B cell (primary cell): ENCODE measurements around the gene CAPN5. TPM values are rescaled to one million over a fixed set of nuclear protein-coding genes. Genes with fewer than 3 reads are reported as not detected.

Source experiments
- ATAC-seq: fragments of 200-7000 bp; cut with Tn5 transposase; one replicate; pipeline ENCODE4 v1.10.0; 2021; ENCODE audit warnings: low read depth, mild to moderate bottlenecking, moderate number of reproducible peaks, moderate library complexity
- CTCF ChIA-PET: fragments of 350-600 bp; sonication (Branson Sonifier 250); formaldehyde crosslinking; loops from one replicate; lab custom pipeline; 2021; ENCODE audit warnings: antibody characterized with exemption, inconsistent platforms; lab: Charles Lee
- POLR2A ChIA-PET: fragments of 350-600 bp; sonication (Branson Sonifier 250); formaldehyde crosslinking; loops from one replicate; lab custom pipeline; 2021; ENCODE audit warnings: antibody characterized with exemption; lab: Charles Lee
- DNase-seq: peaks from one replicate; pipeline ENCODE4 v3.0.0; 2013
- H2AFZ ChIP-seq: 2 replicates; pipeline ENCODE4 v1.6.1; 2012; ENCODE audit warnings: mild to moderate bottlenecking, low read depth, low read length; ENCODE audit not compliant: insufficient read depth, poor library complexity, severe bottlenecking
- H3K27ac ChIP-seq, 2 donors: 1 replicate in 1 of 2; 2 replicates in 1 of 2; pipeline ENCODE4 v1.5.1; 2012 to 2013; ENCODE audit warnings: low read length in 2 of 2, mild to moderate bottlenecking in 2 of 2, moderate library complexity in 1 of 2
- H3K27me3 ChIP-seq, 4 experiments: fragments of 200-600 bp in 1 of 4; sonication (generic) in 1 of 4; replicated peaks in 1 of 4; 1 replicate in 2 of 4; 2 replicates in 2 of 4; pipeline versions ENCODE4 v1.6.1 to v1.7.0; 2013 to 2016; ENCODE audit warnings: low read length in 3 of 4, mild to moderate bottlenecking in 2 of 4, mixed read lengths in 1 of 4, moderate library complexity in 1 of 4; ENCODE audit not compliant: insufficient read depth in 4 of 4, control insufficient read depth in 3 of 4; ENCODE audit errors: control extremely low read depth in 1 of 4
- H3K36me3 ChIP-seq, 2 experiments: replicated peaks in 1 of 2; 1 replicate in 1 of 2; 2 replicates in 1 of 2; pipeline versions ENCODE4 v1.6.1 to v1.7.1; 2013; ENCODE audit warnings: low read length in 1 of 2; ENCODE audit not compliant: insufficient read depth in 2 of 2, control insufficient read depth in 1 of 2; ENCODE audit errors: control extremely low read depth in 1 of 2, extremely low read depth in 1 of 2
- H3K4me1 ChIP-seq, 2 donors: fragments of 200-600 bp in 1 of 2; sonication (generic) in 1 of 2; 1 replicate in 1 of 2; 2 replicates in 1 of 2; pipeline versions ENCODE4 v1.5.1 to v1.6.1; 2013 to 2017; ENCODE audit warnings: low read length in 2 of 2; ENCODE audit not compliant: control insufficient read depth in 2 of 2, insufficient read depth in 2 of 2
- H3K4me2 ChIP-seq: replicated peaks from 2 replicates; pipeline ENCODE3; 2012; ENCODE audit warnings: mild to moderate bottlenecking, low read depth, low read length; ENCODE audit not compliant: poor library complexity, severe bottlenecking
- H3K4me3 ChIP-seq, 5 experiments: fragments of 200-600 bp in 1 of 5; sonication (generic) in 1 of 5; 1 replicate in 3 of 5; 2 replicates in 2 of 5; pipeline versions ENCODE4 v1.5.1 to v1.7.0; 2011 to 2016; ENCODE audit warnings: low read length in 4 of 5, mild to moderate bottlenecking in 4 of 5, low read depth in 2 of 5, control low read depth in 1 of 5, moderate library complexity in 1 of 5; ENCODE audit not compliant: insufficient read depth in 1 of 5; ENCODE audit errors: control extremely low read depth in 1 of 5, extremely low read depth in 1 of 5
- H3K79me2 ChIP-seq: fragments of 200-600 bp; sonication (generic); one replicate; pipeline ENCODE4 v1.6.0; 2016; ENCODE audit warnings: low read length; ENCODE audit not compliant: control insufficient read depth, insufficient read depth
- H3K9ac ChIP-seq: fragments of 200-600 bp; sonication (generic); 2 replicates; pipeline ENCODE4 v1.6.1; 2017; ENCODE audit warnings: mild to moderate bottlenecking, low read length, moderate library complexity
- H3K9me3 ChIP-seq, 3 donors: one replicate each; pipeline versions ENCODE4 v1.6.1 to v1.7.1; 2013; ENCODE audit warnings: low read length in 2 of 3; ENCODE audit not compliant: control insufficient read depth in 2 of 3, insufficient read depth in 1 of 3; ENCODE audit errors: control extremely low read depth in 1 of 3
- H4K20me1 ChIP-seq: 2 replicates; pipeline ENCODE4 v1.6.0; 2012; ENCODE audit warnings: mild to moderate bottlenecking, low read length; ENCODE audit not compliant: insufficient read depth, control insufficient read depth, poor library complexity, severe bottlenecking
- H3K27ac Mint-ChIP-seq: one replicate; pipeline ENCODE4 v1.8.0; 2021; ENCODE audit warnings: mixed read lengths
- H3K27me3 Mint-ChIP-seq: one replicate; pipeline ENCODE4 v1.8.0; 2021; ENCODE audit warnings: mixed read lengths
- H3K4me1 Mint-ChIP-seq: one replicate; pipeline ENCODE4 v1.8.0; 2021; ENCODE audit warnings: mixed read lengths
- H3K4me3 Mint-ChIP-seq: one replicate; pipeline ENCODE4 v1.8.0; 2021; ENCODE audit warnings: mixed read lengths
- H3K9me3 Mint-ChIP-seq: one replicate; pipeline ENCODE4 v1.8.0; 2022; ENCODE audit warnings: mixed read lengths; ENCODE audit not compliant: insufficient read depth
- CTCF ChIP-seq: fragments of 200-600 bp; IDR thresholded peaks from one replicate; pipeline ENCODE4 v1.8.0; 2022; ENCODE audit warnings: antibody characterized with exemption, mild to moderate bottlenecking
- EZH2 ChIP-seq: IDR thresholded peaks from 2 replicates; pipeline ENCODE4 v1.6.1; 2012; ENCODE audit warnings: borderline replicate concordance, low read depth, mild to moderate bottlenecking, moderate library complexity, low read length; ENCODE audit not compliant: insufficient read depth, poor library complexity, severe bottlenecking
- WGBS: methylation state at CpG from one replicate; pipeline ENCODE4 v1.1.5; 2013; ENCODE audit warnings: missing lambda C conversion rate; ENCODE audit not compliant: insufficient coverage; 5-methylcytosine and 5-hydroxymethylcytosine counted together
- intact Hi-C: fragments of 100-400 bp; cut with micrococcal nuclease; formaldehyde crosslinking; loops from one replicate; pipeline ENCODE4 v1.10.0; 2022
- polyA plus RNA-seq: library from polyadenylated mRNA; depleted of rRNA; stranded (reverse); fragments of >200 nt; gene quantifications from 2 replicates; pipeline ENCODE4 v1.2.3, GENCODE V29; 2012
- total RNA-seq, 2 donors: library from RNA; stranded (reverse); fragments of 120-200 nt in 1 of 2; gene quantifications; 1 replicate in 1 of 2; 2 replicates in 1 of 2; pipeline versions ENCODE4 v1.2.3 to v1.2.4, GENCODE V29; 2013 to 2022

Gene CAPN5
- total and polyA plus RNA-seq, 2 donors (not counting 1 experiment from before 2014, with no cell fraction given): 0.74 to 0.78 TPM

GRCh38 chr11:77062924-77063323 lies 3.8 kb upstream of the CAPN5 start:
- no peaks in the 10 kb centered on the region for H3K79me2 ChIP-seq
- DNase-seq (no peak), ATAC-seq (no peak)
- H3K4me2 ChIP-seq: no peak overlapping the region
- POLR2A ChIA-PET: no interaction called here
- Mint-ChIP-seq H3K4me3 (no peak overlapping the region), H3K4me1 (peaks cover 12% of the 10 kb centered on the region), H3K27ac (no peak overlapping the region), H3K9me3 (no peaks in the 10 kb centered on the region), H3K27me3 (peaks cover 15% of the 10 kb centered on the region)
- TF ChIP-seq CTCF: no peak
- no peak for TF ChIP-seq EZH2
- H3K36me3 ChIP-seq: no peaks in the 10 kb centered on the region
- intact Hi-C loops: no loop called here
- H2AFZ ChIP-seq: no peak overlapping the region
- H4K20me1 ChIP-seq: no peaks in the 10 kb centered on the region
- H3K27me3 ChIP-seq: peaks cover 0 to 6% (median 0%) of the 10 kb centered on the region in 4 experiments
- H3K9ac ChIP-seq: no peak overlapping the region
- H3K9me3 ChIP-seq: peaks cover 0 to 6% (median 1%) of the 10 kb centered on the region in 3 donors
- H3K4me1 ChIP-seq: peaks cover 11 to 16% of the 10 kb centered on the region in 2 donors
- CTCF ChIA-PET: interaction anchor here (1.2 to 1.3 kb wide), 3 partner anchors 11 to 485 kb away, joined by 3 to 5 read pairs (median 4); no protein-coding TSS in a partner anchor
- H3K4me3 ChIP-seq: no peak overlapping the region
- H3K27ac ChIP-seq: no peak overlapping the region

GRCh38 chr11:77063407-77063806 lies 3.4 kb upstream of the CAPN5 start:
- Histone ChIP-seq H3K9ac (no peak overlapping the region), H4K20me1 (no peaks in the 10 kb centered on the region), H3K4me1 (peaks cover 11 to 16% of the 10 kb centered on the region in 2 donors), H3K9me3 (peaks cover 0 to 6% (median 1%) of the 10 kb centered on the region in 3 donors), H3K36me3 (no peaks in the 10 kb centered on the region), H3K4me2 (no peak overlapping the region), H3K27me3 (peaks cover 0 to 6% (median 0%) of the 10 kb centered on the region in 4 experiments), H3K27ac (no peak overlapping the region), H3K4me3 (no peak overlapping the region), H3K79me2 (no peaks in the 10 kb centered on the region), H2AFZ (no peak overlapping the region)
- no peak for ATAC-seq
- H3K4me1 Mint-ChIP-seq: peaks cover 12% of the 10 kb centered on the region
- no peak for TF ChIP-seq EZH2
- TF ChIP-seq CTCF: no peak
- H3K27me3 Mint-ChIP-seq: peaks cover 17% of the 10 kb centered on the region
- no peak overlapping the region for H3K4me3 Mint-ChIP-seq
- H3K9me3 Mint-ChIP-seq: no peaks in the 10 kb centered on the region
- intact Hi-C loops: no loop called here
- DNase-seq: no peak
- H3K27ac Mint-ChIP-seq: no peak overlapping the region
- WGBS: 73% methylated on average over 1 of the region's 1 CpG
- POLR2A ChIA-PET: no interaction called here
- CTCF ChIA-PET: interaction anchor here (1.3 to 3.2 kb wide), 3 partner anchors 12 to 485 kb away, joined by 3 to 16 read pairs (median 4); no protein-coding TSS in a partner anchor
